MM.1S (cell line): ENCODE measurements around the gene KLHL35.

Experiments used
- DNase-seq: peaks from one replicate; pipeline ENCODE4 v3.0.0-alpha.2; 2015
- H2AFZ ChIP-seq: fragments of 300-600 bp; sonication (generic); 2 replicates; pipeline ENCODE4 v1.6.0; 2016; ENCODE audit warnings: antibody characterized with exemption, low read length
- H3F3A ChIP-seq: fragments of 300-600 bp; sonication (generic); 2 replicates; pipeline ENCODE4 v1.6.1; 2016; ENCODE audit warnings: mild to moderate bottlenecking, antibody characterized with exemption, low read length, moderate library complexity, mixed read lengths; ENCODE audit not compliant: insufficient read depth
- H3K27ac ChIP-seq: fragments of 300-600 bp; sonication (generic); 2 replicates; pipeline ENCODE4 v1.5.1; 2016; ENCODE audit warnings: mild to moderate bottlenecking, low read length
- H3K27me3 ChIP-seq: fragments of 300-600 bp; sonication (generic); replicated peaks from 2 replicates; pipeline ENCODE4 v1.6.0; 2016; ENCODE audit warnings: low read length; ENCODE audit not compliant: insufficient read depth
- H3K36me3 ChIP-seq: fragments of 300-600 bp; sonication (generic); replicated peaks from 2 replicates; pipeline ENCODE4 v1.6.1; 2016; ENCODE audit warnings: mild to moderate bottlenecking, low read length, mixed read lengths; ENCODE audit not compliant: insufficient read depth
- H3K4me1 ChIP-seq: fragments of 300-600 bp; sonication (generic); 2 replicates; pipeline ENCODE4 v1.6.1; 2016; ENCODE audit warnings: low read length, mixed read lengths
- H3K4me2 ChIP-seq: fragments of 300-600 bp; sonication (generic); 2 replicates; pipeline ENCODE4 v1.6.0; 2016; ENCODE audit warnings: low read depth, low read length
- H3K4me3 ChIP-seq: fragments of 300-600 bp; sonication (generic); 2 replicates; pipeline ENCODE4 v1.5.1; 2016; ENCODE audit warnings: low read length, mixed read lengths
- H3K79me2 ChIP-seq: fragments of 300-600 bp; sonication (generic); 2 replicates; pipeline ENCODE4 v1.6.1; 2016; ENCODE audit warnings: mixed run types, low read length, mixed read lengths
- H3K9ac ChIP-seq: fragments of 300-600 bp; sonication (generic); 2 replicates; pipeline ENCODE4 v1.6.1; 2016; ENCODE audit warnings: low read length, mixed read lengths
- H3K9me2 ChIP-seq: fragments of 300-600 bp; sonication (generic); replicated peaks from 2 replicates; pipeline ENCODE4 v1.6.1; 2016; ENCODE audit warnings: mild to moderate bottlenecking, low read length, mixed read lengths; ENCODE audit not compliant: insufficient read depth
- H3K9me3 ChIP-seq: fragments of 300-600 bp; sonication (generic); replicated peaks from 2 replicates; pipeline ENCODE4 v1.6.1; 2016; ENCODE audit warnings: mild to moderate bottlenecking, low read length, mixed read lengths; ENCODE audit not compliant: insufficient read depth
- H4K20me1 ChIP-seq: fragments of 300-600 bp; sonication (generic); 2 replicates; pipeline ENCODE4 v1.6.1; 2016; ENCODE audit warnings: mild to moderate bottlenecking, low read length, moderate library complexity, mixed read lengths; ENCODE audit not compliant: insufficient read depth
- CTCF ChIP-seq: fragments of 300-600 bp; sonication (generic); IDR thresholded peaks from 2 replicates; pipeline ENCODE4 v1.5.1; 2016; ENCODE audit warnings: antibody characterized with exemption, low read length, mixed read lengths
- EZH2 ChIP-seq: fragments of 300-600 bp; sonication (generic); optimal IDR thresholded peaks from 2 replicates; pipeline ENCODE3; 2017; ENCODE audit warnings: low read depth, mild to moderate bottlenecking, antibody characterized with exemption, low read length, mixed read lengths
- EZH2phosphoT487 ChIP-seq: fragments of 300-600 bp; sonication (generic); IDR thresholded peaks from 2 replicates; pipeline ENCODE4 v1.6.1; 2018; ENCODE audit warnings: antibody characterized with exemption, low read length

Gene KLHL35

GRCh38 chr11:75469785-75470405 is 36.9 kb upstream of the KLHL35 start:
- Histone ChIP-seq H3K9me3 (no peaks in the 10 kb centered on the region), H3K4me2 (no peak overlapping the region), H4K20me1 (no peaks in the 10 kb centered on the region), H3K9ac (no peak overlapping the region), H3K27me3 (peaks cover 18% of the 10 kb centered on the region; the same call in 1 of the 2 replicates), H2AFZ (no peak overlapping the region), H3K4me3 (no peak overlapping the region), H3K27ac (no peak overlapping the region), H3K79me2 (no peaks in the 10 kb centered on the region), H3K4me1 (no peaks in the 10 kb centered on the region), H3K36me3 (no peaks in the 10 kb centered on the region), H3F3A (no peaks in the 10 kb centered on the region), H3K9me2 (no peaks in the 10 kb centered on the region)
- no peak for DNase-seq
- TF ChIP-seq CTCF = no peak
- no peak for TF ChIP-seq EZH2phosphoT487
- no peak for TF ChIP-seq EZH2

- H3K9ac ChIP-seq = no peak overlapping the region
- no peaks in the 10 kb centered on the region for H3K9me3 ChIP-seq
- DNase-seq = no peak
- H3K36me3 ChIP-seq = no peaks in the 10 kb centered on the region
- TF ChIP-seq EZH2 = no peak
- no peak for TF ChIP-seq CTCF
- no peak for TF ChIP-seq EZH2phosphoT487
- H3K79me2 ChIP-seq = no peaks in the 10 kb centered on the region
- H3K27me3 ChIP-seq = peaks cover 19% of the 10 kb centered on the region; the same call in 1 of the 2 replicates
- no peaks in the 10 kb centered on the region for H3K4me1 ChIP-seq
- no peak overlapping the region for H2AFZ ChIP-seq
- no peak overlapping the region for H3K4me3 ChIP-seq
- H3K4me2 ChIP-seq = no peak overlapping the region
- no peaks in the 10 kb centered on the region for H3K9me2 ChIP-seq
- no peak overlapping the region for H3K27ac ChIP-seq
- no peaks in the 10 kb centered on the region for H3F3A ChIP-seq
- no peaks in the 10 kb centered on the region for H4K20me1 ChIP-seq
Measured at GRCh38 chr11:75468534-75469340, 35.7 kb upstream of the KLHL35 start.

GRCh38 chr11:75467881-75468280 is 34.9 kb upstream of the KLHL35 start:
- no peak overlapping the region for H2AFZ ChIP-seq
- H4K20me1 ChIP-seq = no peaks in the 10 kb centered on the region
- no peaks in the 10 kb centered on the region for H3K9me3 ChIP-seq
- no peak overlapping the region for H3K27ac ChIP-seq
- H3K4me3 ChIP-seq = no peak overlapping the region
- peaks cover 21% of the 10 kb centered on the region; the same call in 1 of the 2 replicates for H3K27me3 ChIP-seq
- no peaks in the 10 kb centered on the region for H3F3A ChIP-seq
- no peaks in the 10 kb centered on the region for H3K9me2 ChIP-seq
- H3K4me1 ChIP-seq = no peaks in the 10 kb centered on the region
- no peaks in the 10 kb centered on the region for H3K79me2 ChIP-seq
- TF ChIP-seq EZH2 (no peak), CTCF (no peak), EZH2phosphoT487 (no peak)
- H3K4me2 ChIP-seq = no peak overlapping the region
- no peaks in the 10 kb centered on the region for H3K36me3 ChIP-seq
- no peak for DNase-seq
- no peak overlapping the region for H3K9ac ChIP-seq
